SIG-M5 (cell line): ENCODE data around the gene RNF148.
"Not testable (repeated sequence)": the region's sequence is repeated elsewhere in the genome, so short reads cannot be mapped to it uniquely, and the experiment has no call there.

ENCODE experiments used
- DNase-seq: peaks from one replicate; lab custom pipeline; 2025; lab: John Stamatoyannopoulos, UW

Gene RNF148

DNA sequence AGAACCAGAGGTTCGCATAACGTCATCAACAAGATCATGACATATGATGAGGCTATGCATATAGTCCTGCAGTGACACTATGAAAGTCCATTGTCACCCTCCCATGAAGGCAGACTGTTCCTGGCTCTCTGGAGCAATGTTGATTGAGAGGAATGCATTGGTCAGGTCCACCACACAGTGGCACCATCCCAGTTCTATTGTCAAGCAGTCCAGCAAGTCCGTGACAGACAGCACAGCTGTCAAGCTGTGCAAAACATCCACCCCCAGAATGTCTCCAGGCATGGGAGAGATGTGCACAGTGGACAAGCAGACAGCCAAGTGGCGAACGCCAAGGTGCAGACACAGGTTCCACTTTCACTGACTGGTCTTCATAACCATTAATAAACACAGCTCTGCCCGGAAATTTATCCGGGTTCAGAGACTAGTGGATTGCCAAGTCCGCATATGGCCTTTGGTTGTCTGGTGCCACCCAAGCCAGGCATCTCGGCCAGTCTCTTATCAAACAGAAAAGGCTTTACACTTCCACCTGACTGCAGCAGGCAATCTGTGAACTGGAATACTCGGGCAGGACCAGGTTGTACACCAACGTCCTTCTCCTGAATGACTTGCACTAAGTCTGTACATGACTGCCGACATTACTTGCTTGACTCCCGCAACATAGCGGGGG, 11.0 kb downstream of the RNF148 start:
- DNase-seq = no peak

GRCh38 chr7:122689346-122690109, 13.2 kb downstream of the RNF148 start:
- DNase-seq = no peak

DNA sequence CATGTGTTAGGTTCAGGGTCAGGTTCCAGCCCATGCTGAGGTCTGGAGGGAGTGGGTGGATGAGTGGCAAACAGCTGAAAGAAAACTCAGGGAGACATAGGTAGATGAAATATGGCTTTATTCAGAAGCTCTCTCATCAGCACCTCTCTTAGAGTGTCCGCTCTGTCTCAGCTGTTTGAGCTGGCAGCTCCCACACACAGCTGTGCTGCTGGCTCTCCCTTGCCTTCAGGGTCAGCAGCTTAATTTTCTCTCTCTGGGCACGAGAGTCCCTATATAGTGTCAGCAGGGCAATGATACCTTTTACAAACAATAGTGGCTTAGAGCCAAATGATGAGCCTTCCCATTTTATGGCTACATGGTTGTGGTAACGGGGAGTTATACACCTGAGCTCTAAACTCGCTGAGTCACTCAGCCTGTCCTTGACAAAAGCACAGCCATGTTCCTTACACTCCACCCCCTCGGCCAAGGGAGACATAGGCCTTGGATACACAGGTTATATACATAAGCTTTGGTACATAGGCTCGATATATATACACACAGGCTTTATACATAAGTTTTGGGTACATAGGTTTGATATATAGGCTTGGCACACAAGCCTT, 14.2 kb downstream of the RNF148 start:
- no peak for DNase-seq

DNA sequence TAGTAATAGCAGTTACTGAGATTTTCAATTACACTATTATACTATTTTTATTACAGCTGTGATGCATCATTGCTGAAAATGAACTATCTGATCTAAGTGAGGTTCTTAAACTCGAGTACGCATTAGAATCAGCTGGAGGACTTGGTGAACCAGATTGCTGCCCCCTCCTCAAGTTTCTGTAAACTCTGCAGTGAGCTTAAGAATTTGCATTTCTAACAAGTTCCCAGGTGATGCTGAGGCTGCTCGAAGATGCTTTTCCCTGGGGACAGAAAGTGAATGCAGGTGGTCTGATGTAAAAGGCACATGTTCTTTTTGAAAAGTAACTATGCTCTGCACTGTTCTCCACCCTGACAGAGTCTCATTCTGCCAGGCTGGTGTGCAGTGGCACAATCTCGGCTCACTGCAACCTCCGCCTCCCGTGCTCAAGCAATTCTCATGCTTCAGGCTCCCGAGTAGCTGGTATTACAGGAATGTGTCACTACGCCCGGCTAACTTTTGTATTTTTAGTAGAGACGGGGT, 16.3 kb downstream of the RNF148 start:
- DNase-seq = no peak

DNA sequence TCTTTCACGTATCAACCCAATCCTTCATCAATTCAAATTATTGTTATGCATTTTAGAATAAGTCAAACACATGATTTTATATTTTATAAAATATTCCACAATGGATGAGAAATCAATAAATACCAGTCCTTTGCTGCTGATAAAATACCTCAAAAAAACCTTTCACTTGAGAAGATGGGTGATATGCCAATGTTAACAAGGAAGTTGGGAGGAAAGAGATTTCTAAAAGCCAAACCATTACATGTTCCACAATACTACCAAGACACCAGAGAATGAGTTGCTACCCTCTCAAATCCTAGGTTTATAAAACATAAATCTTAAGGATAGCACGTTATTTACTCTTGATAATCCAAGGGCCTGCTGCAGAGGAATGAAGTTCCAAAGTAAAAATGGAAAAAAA, 18.2 kb downstream of the RNF148 start:
- DNase-seq = no peak

DNA sequence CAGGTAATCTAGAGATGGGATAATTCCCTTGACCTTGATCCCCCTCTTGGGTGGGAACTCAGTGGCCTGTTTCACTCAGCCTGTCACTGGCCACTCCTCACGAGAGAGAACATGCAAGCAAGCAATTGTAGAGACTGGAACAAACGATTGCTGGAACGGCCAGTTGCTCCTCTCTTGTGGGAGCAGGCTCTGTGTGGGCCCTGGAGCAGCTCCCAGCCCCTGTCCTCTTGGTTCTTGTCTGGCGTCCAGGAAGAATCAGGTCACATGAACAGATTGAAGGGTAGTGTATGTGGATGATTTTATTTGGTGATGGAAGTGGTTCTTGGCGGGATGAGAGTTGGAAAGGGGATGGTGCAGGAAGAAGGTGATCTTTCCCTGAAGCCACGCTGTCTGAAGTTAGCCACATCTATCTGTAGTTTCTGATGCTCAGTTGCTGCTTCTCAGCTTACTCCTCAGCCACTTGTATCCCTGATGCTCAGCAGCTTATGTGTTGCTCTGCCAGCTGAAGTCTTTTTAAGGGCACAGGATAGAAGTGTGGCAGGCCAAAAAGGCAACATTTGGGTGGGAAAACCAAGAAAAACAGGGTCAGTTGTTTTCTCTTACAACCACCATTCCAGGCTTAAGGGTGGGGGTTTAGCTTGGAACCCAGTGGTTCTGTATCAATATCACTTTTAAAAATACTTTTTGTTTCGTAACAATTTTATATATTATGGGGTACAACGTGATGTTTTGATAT, 19.7 kb downstream of the RNF148 start:
- no peak for DNase-seq

GRCh38 chr7:122681186-122681585, 21.5 kb downstream of the RNF148 start:
- DNase-seq = not testable (repeated sequence)

DNA sequence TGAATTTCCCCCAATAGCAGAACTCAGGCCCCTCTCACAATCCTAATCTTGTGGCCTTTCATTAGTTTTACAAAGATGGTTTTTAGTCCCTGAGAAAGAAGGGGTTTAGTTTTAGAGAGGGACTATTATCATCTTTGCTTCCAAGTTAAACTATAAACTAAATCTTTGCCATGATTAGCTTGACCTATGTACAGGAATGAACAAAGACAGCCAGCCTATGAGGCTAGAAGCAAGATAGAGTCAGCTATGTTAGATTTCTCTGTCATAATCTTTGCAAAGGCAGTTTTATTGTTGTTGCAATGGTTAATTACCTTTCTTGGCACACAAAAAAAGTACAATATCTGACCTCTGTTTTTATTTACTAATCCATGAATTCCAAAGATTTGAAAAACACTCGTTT, 22.9 kb downstream of the RNF148 start:
- no peak for DNase-seq

- DNase-seq = not testable (repeated sequence)
Observed at GRCh38 chr7:122679269-122679709, 23.4 kb downstream of the RNF148 start.

DNA sequence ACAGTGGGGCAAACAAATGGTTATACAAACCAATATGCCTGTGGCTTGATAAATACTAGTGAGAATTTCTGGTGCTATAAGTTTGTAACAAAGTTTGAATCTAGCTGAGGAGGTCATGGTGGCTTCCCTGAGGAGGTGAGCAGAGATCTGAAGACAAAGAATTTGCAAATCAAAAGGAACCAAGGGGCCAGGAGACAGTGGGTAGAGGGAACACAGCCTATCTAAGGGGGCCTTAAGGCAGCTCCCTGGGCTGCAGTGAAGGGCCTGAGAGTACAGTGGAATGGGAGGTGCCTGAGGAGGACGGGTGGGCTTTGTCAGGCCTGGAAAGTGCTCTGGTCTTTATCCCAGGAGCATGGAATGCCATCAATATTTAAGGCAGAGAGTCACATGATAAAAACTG, 25.6 kb downstream of the RNF148 start:
- DNase-seq = no peak

DNA sequence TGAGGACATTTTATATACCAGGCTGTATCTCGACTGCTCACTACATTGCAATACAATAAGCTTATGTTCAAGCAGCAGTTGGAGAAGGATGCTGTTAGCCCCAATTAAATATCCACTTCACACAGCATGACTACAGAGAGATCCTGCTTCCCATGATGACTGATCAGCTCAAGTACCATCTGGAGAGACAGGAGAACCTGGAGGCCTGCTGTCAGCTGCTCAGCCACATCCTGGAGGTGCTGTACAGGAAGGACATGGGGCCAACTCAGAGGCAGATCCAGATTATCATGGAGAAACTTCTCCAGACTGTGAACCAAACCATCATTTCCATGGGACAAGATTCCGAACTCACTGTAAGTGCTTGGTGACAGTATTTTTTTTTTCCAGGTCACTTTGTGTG, 26.3 kb downstream of the RNF148 start:
- no peak for DNase-seq

DNA sequence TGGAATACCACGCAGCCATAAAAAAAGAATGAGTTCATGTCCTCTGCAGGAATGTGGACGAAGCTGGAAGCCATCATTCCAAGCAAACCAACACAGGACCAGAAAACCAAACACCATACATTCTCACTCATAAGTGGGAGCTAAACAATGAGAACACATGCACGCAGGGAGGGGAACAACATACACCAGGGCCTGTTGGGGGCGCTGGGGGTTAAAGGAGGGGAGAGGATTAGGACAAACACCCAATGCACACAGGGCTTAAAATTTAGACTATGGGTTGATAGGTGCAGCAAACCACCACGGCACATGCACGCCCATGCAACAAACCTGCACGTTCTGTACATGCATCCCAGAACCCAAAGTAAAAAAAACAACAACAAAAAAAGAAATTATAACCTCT, 27.1 kb downstream of the RNF148 start:
- DNase-seq = no peak

- no peak for DNase-seq
Observed at GRCh38 chr7:122675011-122675410, 27.7 kb downstream of the RNF148 start.

GRCh38 chr7:122674502-122674901, 28.2 kb downstream of the RNF148 start:
- no peak for DNase-seq

DNA sequence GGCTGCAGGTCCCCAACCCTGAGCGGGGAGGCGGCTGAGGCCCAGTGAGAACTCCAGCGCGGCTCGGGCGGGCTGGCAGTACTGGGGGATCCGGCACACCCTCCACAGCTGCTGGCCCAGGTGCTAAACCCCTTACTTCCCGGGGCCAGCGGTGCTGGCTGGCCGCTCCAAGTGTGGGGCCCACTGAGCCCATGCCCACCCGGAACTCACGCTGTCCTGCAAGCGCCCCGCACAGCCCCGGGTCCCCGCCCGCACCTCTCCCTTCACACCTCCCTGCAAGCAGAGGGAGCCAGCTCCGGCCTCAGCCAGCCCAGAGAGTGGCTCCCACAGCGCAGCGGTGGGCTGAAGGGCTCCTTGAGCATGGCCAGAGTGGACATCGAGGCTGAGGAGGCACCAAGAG, 28.8 kb downstream of the RNF148 start:
- no peak for DNase-seq

GRCh38 chr7:122672536-122672935, 30.2 kb downstream of the RNF148 start:
- DNase-seq = no peak

DNA sequence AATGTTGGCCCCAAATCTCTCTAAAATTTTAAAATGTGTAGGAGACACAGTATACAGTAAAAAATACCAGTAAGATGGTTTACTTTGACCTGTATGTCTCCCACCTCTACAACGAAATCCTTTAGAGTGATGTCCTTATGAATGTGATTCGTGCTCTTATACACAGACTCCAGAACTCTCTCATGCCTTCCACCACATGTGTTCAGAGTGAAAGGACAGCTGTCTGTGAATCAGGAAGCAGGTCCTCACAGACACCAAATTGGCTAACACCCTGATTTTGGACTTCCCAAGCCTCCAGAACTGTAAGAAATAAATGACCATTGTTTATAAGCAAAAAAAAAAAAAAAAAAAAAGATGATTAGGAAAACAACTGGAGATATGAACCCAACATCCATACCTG, 39.0 kb downstream of the RNF148 start:
- DNase-seq = no peak

DNA sequence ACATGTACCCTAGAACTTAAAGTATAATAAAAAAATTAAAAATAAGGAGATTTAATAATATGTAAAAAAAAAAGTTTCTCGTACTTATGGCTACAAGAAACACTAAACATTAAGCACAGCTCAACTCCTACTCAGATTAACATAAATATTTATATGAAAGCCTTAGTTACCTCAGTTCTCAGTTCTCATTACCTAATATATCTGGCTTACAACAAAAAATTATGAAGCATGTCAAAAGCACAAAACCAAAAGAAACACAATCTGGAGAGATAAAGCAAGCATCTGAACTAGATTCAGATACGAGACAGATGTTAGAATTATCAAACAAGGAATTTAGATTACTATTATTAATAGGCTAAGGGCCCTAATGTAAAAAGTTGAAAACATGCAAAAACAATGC, 43.9 kb downstream of the RNF148 start:
- no peak for DNase-seq

DNA sequence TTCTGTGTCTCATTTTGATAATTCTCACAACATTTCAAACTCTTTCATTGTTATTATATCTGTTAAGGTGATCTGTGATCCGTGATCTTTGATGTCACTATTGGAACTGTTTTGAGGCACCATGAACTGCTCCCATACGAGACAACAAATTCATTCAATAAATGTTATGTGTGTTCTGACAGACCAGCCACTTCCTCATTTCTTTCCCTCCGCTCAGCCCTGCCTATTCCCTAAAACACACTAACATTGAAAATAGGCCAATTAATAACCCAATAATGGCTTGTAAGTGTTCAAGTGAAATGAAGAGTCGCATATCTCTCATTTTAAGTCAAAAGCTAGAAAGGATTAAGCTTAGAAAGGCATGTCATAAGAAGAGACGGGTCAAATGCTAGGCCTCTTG, 49.0 kb downstream of the RNF148 start:
- no peak for DNase-seq

- DNase-seq = no peak
Observed at GRCh38 chr7:122652876-122653275, 49.8 kb downstream of the RNF148 start.
